Skin epidermis (tissue), 12 donors: Measurements from ENCODE around the gene LIN7A.
A peak's percentile ranks its signal among the peaks of the same experiment; 100 is the strongest.

Experiments
- H3K27ac ChIP-seq, 21 experiments: fragments of 200-600 bp; sonication (generic) in 11 of 21; one replicate each; pipeline ENCODE4 v1.5.0; 2020; ENCODE audit warnings: mild to moderate bottlenecking in 3 of 21, inconsistent platforms in 2 of 21, moderate library complexity in 2 of 21
- H3K4me3 ChIP-seq, 7 experiments: fragments of 200-600 bp; sonication (generic) in 2 of 7; one replicate each; pipeline ENCODE4 v1.5.0; 2020; ENCODE audit warnings: inconsistent platforms in 2 of 7, mild to moderate bottlenecking in 2 of 7, moderate library complexity in 1 of 7

Gene LIN7A, protein sequence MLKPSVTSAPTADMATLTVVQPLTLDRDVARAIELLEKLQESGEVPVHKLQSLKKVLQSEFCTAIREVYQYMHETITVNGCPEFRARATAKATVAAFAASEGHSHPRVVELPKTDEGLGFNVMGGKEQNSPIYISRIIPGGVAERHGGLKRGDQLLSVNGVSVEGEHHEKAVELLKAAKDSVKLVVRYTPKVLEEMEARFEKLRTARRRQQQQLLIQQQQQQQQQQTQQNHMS

DNA sequence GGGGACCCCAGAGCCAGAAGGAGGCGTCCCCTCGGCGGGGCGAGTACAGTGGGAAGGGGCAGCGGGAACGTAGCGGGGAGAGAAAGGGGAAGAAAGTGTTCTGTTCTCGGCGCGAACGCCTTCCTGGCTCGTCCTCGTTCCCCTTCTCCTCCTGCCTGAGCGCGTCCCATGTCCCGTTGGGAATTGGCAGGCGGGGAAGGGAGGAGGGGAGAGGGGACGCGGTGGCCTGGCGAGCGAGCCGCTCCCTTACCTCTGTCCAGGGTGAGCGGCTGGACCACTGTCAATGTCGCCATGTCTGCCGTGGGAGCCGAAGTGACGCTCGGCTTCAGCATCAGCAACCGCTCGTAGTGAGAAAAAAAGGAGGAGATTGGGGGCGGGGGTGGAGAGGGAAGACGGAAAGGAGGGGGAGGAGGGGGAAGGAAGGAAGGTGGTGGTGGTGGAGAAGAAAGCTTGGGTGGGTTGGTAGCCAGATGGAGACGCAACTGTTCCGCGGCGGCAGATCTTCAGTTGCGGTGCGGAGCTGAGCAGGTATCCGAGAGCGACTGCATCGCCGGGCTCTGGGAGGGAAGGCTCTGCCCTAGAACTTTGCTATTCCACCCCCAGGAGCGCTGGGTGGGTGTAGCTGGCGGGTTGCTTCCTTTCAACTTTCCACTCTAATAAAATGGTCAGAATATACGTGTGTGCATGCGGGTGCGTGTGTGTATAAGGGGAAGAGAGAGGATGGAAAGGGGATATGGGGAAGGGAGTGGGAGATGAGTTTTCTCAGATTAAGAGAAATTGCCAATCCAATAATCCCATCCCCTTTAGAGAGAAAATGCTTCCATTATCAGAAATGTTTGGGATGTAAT is at the start of gene LIN7A:
Gene LIN7A (minus strand): TSS at position 544 of the 848 bp plus-strand sequence. CDS start 212 bp downstream, at position 332.
- peak within 1 kb of the TSS; percentile 35 to 62 (median 47) for H3K4me3 ChIP-seq

DNA sequence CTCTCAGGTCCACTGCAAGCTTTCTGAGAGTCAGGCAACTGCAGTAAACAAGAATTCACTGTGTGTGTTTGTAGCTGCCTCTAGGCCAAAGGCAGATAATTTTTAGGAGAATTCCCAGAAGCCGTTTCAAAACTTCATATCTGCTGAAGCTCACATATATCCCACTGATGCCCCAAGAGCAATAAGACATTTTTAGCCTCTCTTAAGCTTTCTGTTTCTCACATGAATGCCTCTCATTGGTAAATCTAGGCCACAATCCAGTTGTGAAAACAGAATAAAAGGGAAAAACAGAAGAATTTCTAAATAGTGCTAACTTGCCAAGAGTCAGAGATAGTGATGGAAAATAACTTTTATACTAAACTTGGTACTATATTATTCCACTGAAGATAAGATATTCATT is 48.5 kb upstream of the LIN7A start:
- no peak overlapping the region for H3K4me3 ChIP-seq
- no peak overlapping the region for H3K27ac ChIP-seq

More for the DNA sequence above, at the start of gene LIN7A:
- H3K27ac ChIP-seq = peak within 1 kb of the TSS; percentile 22 to 81 (median 53)

DNA sequence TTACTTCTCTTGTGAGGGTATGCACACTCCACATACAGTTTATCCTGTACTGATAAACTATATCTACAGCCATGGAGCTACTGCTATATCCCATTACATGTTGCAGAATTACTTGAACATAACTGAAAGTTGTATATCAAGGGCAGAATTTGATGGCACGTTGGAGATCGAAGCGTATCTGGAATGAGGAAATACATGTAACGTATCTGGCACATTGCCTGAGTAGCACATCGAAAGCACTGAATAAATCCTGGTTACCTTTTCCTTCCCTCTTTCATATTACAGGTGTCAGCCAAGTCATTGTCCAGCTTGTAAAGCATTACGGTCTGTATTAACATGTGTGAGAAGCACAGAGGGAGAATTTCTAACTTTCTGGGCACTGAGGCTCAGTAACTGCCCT is 42.1 kb upstream of the LIN7A start:
- H3K27ac ChIP-seq = no peak overlapping the region
- no peak overlapping the region for H3K4me3 ChIP-seq

DNA sequence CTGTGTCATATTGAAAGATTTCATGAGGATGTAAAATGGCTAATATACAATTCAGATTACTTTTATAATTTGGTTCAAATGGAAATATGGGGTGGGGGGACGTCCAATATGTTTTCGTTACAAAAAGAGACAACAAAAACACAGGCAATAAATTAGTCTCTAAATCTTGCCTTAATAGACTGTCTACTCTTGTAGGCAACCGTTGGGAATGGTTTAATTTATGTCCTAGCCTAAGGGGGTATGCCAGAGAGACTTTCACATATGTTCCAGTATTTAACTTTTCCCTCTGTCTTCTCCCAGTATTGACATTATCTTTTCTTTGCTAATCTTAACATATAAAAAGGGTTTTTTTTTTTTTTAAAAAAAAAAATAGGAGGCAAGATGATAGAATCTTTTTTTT is 41.5 kb upstream of the LIN7A start:
- H3K4me3 ChIP-seq = no peak overlapping the region
- H3K27ac ChIP-seq = no peak overlapping the region

DNA sequence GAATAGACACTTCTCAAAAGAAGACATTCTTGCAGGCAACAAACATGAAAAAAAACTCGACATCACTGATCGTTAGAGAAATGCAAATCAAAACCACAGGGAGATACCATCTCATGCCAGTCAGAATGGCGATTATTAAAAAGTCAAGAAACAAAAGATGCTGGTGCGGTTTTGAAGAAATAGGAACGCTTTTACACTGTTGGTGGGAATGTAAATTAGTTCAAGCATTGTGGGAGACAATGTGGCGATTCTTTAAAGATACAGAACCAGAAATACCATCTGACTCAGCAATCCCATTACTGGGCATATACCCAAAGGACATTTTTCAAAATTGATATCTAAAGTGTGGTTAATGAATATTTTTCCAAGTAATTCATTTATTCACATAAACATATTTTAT is 39.6 kb upstream of the LIN7A start:
- no peak overlapping the region for H3K27ac ChIP-seq
- no peak overlapping the region for H3K4me3 ChIP-seq

DNA sequence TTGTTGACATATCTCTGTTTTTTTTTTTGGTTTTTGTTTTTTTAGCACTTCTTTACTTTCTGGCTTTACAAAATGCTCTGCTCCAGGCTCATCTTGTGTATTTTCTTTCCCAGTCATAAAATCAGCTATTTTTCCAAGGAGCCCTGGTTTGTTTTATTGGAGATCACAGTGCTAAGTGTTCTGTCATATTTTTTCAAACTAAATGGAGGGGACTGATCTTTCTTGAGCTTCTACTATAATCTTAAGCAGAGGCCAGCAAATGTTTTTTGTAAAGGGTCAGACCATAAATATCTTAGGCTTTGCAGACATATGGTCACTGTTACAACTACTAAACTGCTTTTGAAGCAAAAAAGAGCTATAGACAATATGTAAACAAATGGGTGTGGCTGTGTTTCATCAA is 30.6 kb upstream of the LIN7A start:
- no peak overlapping the region for H3K27ac ChIP-seq
- no peak overlapping the region for H3K4me3 ChIP-seq

DNA sequence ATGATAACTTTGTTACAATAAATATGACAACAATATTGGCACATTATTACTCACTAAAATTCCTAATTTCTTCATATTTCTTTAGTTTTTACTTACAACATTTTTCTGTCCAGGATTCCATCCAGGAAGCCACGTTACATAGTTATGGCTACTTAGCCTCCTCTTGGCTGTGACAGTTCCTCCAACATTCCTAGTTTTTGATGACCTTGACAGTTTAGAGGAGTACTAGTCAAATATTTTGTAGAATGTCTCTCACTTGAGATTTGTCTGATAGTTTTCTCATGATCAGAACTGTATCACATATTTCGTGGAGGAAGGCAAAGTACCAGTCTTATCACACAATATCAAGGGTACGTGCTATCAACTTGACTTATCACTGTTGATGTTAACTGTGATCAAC is 29.8 kb upstream of the LIN7A start:
- Histone ChIP-seq H3K4me3 (no peak overlapping the region), H3K27ac (no peak overlapping the region)

DNA sequence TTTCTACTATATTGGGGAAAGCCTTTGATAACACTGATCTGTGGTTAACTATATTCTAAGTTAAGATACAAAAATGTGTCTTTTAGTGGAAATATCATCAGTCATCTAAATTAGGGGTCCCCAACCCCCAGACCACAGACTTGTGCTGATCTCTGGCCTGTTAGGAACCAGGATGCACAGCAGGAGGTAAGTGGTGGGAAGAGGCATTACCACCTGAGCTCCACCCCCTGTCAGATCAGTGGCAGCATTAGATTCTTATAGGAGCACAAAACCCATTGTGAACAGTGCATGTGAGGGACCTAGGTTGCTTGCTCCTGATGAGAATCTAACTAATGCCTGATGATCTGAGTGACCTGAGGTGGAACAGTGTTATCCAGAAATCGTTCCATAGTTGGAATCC is 28.3 kb upstream of the LIN7A start:
- Histone ChIP-seq H3K4me3 (no peak overlapping the region), H3K27ac (no peak overlapping the region)

DNA sequence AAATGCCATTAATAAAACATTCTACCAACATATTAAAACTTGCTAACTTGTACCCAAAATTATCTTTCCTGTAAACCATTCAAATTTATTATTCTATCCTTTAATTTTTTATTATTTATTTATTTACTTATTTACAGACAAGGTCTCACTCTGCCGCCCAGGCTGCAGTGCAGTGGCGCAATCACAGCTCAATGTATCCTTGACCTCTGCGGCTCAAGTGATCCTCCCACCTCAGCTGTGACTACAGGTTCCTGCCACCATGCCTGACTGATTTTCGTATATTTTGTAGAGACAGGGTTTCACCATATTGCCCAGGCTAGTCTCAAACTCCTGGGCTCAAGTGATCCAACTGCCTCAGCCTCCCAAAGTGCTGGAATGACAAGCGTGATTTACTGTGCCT is 20.4 kb upstream of the LIN7A start:
- no peak overlapping the region for H3K4me3 ChIP-seq

DNA sequence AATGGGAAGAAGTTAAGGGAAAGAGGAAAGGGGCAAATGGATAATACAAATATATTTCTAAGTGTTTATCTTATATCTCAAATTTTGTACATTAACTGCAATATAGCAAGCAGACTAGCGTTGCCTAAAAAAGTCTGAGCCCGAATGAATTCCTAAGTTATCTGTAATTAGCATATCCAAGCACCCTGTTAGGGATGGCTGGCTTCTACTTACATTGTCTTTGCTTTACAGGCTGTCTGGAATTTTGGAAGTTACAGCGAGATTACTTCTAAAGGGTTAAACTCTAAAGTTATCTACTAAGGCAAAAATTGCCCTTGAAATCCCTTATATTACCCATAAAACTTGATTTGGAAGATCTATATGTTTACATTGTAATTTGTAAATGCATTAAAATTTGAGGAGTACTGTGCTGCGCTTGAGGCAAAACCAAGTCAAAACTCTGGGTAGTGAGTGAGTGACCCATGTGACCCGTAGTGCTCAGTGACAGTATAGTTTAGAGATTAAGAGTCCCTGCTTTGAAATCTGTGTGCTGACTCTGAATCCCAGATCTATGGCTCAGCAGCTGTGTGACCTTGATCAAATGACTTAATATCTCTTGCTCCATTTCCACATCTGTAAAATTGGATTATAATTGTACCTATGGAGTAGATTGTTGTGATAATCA is 17.3 kb upstream of the LIN7A start:
- no peak overlapping the region for H3K4me3 ChIP-seq
- H3K27ac ChIP-seq = no peak overlapping the region

More for the DNA sequence above, 20.4 kb upstream of the LIN7A start:
- no peak overlapping the region for H3K27ac ChIP-seq

DNA sequence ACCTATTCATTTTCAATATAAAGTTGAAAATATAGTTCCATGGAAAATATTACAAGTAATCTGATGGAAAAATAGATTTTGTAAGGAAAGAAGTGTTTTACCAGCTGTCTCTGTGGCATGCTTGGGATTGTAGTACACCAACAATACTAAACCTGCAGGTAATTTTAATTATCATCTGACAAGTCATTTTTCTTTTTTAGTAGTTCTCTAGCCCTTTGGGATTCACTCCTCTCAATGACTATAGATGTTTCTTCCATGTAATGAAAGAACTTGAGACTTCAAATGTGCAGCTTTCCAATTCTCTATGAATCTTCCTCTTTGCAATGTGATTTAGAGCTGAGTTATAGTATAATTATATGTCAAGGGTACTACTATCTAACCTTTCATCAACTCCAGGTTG is 14.7 kb upstream of the LIN7A start:
- Histone ChIP-seq H3K27ac (no peak overlapping the region), H3K4me3 (no peak overlapping the region)

DNA sequence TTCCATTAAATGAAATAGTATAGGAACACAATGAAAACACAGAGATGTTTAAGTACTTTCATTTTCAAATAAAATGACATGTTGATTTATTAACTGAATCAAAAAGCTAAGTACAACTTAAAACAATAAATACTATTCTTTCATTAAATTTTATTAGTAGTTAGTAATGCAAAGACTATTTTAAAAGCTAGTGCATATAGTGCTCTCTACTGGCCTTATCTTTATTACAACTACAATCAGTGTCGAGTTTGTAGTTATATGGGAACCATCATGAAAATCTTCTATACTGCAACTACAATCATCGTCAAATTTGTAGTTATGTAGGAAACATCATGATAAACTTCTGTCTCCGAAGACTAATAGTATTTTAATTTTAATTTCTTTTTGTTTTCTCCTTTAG is 8.9 kb upstream of the LIN7A start:
- no peak overlapping the region for H3K27ac ChIP-seq
- H3K4me3 ChIP-seq = no peak overlapping the region

DNA sequence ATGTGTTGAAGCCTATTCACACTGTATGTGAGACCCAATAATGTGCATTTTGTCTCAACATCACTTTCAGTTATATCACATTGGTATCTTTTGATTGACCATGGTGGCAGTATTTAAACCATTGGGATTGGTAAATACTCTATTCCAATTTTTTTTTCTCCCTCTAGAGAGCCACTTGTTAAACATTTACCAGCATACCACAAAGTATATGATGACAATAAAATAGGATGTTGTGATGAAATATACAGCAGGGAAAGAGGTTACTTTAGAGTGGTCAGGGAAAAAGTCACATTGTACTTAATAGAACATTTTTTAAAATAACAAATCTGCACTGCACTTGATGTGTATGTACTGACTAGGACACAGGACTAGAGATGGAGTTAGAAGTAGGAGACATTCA is 5.6 kb upstream of the LIN7A start:
- Histone ChIP-seq H3K4me3 (no peak overlapping the region), H3K27ac (no peak overlapping the region)

DNA sequence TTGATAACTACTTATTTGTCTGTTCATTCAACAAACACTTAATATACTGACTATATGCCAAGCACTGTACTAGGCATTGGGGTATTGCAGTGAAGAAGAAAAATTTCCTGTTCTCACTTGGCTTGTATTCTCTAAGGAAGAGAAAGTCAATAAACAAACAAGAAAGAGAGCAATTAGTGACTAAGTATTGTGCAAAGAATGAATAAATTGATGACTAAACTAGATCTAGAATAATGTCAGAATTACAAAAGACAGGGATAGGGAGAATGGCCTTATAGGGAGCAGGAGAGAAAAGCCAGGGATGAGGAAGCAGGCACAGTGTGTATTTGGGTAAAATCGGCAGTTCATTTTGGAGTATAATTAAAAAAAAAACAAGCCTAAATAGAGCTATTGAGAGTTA is 4.2 kb upstream of the LIN7A start:
- Histone ChIP-seq H3K27ac (no peak overlapping the region), H3K4me3 (no peak overlapping the region)

DNA sequence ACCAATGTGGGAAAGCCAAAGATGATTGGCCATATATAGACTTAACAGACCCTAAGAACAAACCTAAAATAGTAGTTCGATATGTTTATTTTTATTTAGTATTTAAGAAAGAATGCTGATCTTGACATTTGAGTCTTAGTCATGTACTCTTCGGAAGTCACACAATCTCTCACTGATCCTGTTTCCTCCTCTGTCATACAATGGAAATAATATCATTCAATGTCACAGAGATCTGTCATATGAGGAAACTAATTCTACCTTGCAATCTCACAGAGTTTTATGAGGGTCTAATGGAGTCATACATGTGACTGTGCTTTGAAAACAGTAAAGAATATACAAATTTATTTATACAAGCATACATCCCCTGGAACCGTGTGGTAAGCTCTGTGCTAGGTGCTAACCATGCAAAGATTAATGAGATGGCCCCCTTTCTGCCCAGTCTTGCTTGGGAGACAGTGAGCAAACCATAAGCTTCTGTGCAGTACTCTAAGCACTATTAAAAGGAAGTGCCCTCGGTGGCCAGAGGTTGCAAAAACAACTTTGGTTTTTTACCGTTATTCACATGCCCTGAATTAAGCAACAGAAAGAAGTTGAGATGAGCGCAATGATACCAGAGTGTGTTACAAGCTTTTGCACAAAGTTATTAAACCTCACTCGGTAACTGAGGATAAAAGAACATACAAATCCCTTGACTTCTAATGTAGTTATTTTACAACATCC is 1.7 kb upstream of the LIN7A start:
- no peak overlapping the region for H3K27ac ChIP-seq
- no peak overlapping the region for H3K4me3 ChIP-seq

DNA sequence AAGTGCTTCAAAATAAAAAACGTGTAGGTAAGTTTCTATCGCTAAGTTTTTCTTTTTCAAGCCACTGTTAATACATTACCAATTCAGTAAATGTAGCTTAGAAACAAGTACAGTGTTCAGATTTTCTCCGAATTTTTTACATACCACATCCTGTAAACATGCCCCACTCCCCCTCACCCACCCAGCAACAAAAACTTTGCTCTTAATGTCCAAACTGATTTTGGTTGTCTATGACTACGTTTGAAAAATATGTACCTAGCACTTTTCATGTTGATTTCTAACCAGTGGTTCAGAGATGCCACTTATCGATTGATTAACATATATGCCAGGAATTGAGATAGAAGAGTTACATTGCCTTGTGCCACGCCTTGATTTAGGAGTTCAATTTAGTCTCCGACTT is 663 bp upstream of the LIN7A start:
- Histone ChIP-seq H3K27ac (no peak overlapping the region), H3K4me3 (no peak overlapping the region)

DNA sequence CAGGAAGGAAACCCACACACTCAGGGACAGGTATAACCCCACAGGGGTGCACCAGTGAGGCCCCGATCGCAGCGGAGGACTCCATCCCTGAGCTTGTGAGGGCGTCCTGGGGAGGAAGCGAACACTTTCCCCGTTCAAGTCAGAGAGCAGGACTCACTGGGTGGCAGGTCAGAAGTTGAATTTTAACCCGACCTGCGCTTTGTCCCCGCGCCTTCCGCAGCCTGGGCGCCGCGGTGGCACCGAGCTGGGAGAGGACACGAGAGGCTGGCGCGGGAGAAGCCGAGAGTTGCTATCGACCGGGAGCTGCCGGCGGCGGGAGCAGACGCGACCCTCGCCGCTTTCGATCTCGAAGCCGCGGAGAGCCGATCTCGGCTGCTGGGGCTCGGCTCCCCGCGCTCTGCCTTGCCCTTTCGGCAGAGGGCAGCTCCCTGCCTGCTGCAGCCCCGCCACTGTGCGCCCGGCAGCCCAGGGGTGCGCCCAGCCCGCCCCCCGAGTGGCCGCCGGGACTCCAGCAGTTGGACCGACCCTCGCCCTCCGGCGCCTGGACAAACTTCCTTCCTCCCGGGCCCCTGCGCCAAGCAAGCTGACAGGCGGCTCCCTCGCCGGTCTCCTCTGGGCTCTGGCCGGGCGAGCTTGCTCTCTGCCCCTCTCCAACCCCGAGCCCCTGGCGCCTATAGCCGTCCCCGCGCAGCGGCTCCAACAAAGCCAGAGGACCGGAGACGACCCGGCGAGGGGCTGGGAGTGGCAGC is 918 bp downstream of the LIN7A start:
- Histone ChIP-seq H3K27ac (peak overlapping the region; percentile 22 to 81 (median 53)), H3K4me3 (peak overlapping the region; percentile 35 to 62 (median 47))

DNA sequence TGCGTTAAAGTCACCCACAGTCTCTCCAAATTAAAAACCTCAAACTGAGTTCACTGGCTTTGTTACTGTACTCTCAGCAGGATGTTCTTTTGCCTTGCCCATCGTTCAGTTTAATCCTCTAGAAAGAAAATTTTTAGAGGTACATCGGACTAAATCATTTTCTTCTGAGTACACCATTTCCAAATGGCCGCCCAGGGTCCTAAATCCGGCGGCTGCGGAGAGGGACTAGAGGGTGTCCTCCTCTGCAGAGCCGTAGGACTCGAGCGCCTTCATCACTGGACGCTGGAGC is 1.4 kb downstream of the LIN7A start:
- H3K4me3 ChIP-seq = peak overlapping the region; percentile 35 to 62 (median 47)
- H3K27ac ChIP-seq = peak overlapping the region in 10 of 21 experiments; percentile 39 to 80 (median 62)

DNA sequence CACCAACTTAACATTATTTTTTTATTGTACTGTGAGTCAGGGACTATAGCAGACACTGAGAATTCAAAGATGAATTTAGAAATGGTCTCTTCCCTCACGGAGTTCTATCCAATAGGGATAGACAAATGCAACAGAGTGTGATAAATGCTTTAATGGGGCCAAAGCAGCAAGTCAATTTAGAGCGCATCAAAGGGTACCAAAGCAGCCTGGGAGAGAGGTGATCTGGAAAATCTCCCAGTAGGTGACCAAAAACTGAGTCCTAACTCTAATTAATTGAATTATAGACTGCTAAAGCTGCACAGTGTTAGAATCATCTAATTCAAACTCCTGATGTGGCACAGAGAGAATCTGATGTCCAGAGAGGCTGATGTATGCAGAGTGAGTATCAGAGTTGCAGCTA is 2.6 kb downstream of the LIN7A start:
- no peak overlapping the region for H3K27ac ChIP-seq
- no peak overlapping the region for H3K4me3 ChIP-seq

DNA sequence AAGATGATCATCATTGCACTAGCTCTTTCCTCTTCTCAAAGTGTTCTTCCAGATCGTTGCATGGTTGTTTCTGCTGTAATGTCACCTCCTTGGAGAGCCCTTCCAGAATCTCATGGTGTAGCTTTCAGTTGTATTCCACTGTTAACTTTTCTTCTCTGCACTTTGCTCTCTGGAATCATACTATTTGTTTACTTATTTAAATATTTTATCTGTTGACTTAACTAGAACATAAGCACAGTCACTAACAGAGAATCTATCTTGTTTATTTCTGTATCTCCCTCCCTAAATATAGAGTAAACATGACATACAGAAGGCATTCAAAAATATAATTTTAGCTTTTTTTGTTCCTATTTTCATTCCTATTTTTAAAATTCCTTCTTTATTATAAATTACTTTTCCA is 11.8 kb downstream of the LIN7A start:
- Histone ChIP-seq H3K4me3 (no peak overlapping the region), H3K27ac (no peak overlapping the region)
